Superior temporal gyrus (tissue), 1 donor: ENCODE measurements around the gene BHMT.
"Not testable (repeated sequence)": the region's sequence is repeated elsewhere in the genome, so short reads cannot be mapped to it uniquely, and the experiment has no call there.

Experiments used
- DNase-seq: peaks from one replicate; pipeline ENCODE4 v3.0.0-alpha.2; 2016; ENCODE audit errors: extremely low spot score

Gene BHMT

DNA sequence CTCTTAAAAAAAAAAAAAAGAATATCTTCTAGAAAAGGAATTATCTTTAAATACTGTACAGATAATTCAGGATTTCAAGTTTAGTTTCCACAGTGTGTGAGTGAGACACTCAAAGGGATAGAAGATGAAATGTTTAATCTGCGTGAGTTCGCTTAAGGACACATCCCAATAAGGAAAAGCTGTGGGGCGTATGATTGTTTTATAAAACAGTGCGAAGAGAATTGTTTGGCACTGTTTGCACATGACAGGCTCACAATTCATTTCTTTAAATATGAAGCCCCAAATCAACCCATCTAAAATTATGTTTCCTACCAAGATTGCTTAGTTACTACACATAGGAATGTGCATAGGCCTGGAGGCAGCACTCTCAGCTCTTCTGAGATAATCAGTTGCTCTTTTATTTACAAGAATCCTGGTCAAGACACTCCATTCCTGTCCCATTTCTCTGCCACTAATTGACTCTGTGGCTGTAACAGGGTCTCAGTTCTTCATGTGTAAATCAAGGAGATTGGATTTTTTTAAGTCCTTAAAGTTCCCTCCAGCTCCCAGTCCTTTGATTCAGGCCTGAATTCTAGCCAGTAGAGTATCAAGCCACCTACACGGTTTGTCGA lies 60.1 kb downstream of the BHMT start:
- DNase-seq, result no peak

DNA sequence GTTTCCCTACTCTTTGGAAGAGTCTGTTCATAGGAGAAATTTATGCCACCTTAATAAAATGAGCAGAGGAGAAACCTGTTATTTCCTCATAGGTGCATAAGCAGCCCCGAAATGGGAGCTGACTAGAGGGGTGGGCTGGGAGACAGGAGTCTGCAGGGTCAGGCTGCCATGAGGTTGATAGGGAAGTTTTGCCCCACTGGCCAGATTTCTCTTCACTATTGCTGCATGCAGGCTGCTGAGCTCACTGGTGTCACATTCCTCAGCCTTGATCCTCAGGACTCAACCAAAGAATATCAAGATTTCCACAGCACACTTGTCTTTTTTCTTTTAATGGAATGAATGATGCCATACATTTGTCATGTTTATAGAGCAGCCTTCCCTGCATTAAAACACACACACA lies 60.7 kb downstream of the BHMT start:
- DNase-seq, result no peak

DNA sequence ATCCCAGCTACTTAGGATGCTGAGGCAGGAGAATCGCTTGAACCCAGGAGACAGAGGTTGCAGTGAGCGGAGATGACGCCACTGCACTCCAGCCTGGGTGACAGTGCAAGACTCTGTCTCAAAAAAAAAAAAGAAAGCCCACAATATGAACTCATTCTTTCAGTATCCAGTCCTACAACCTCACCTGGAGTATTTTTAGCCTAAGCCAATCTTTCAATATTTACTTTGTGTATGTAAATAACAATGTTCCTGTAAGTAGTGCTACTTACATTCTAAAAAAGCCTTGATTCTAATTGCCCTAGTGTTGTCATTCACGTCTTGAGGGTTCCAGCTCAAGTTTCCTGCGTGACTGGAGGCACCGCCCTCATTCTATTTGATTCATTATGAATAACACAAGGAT lies 62.0 kb downstream of the BHMT start:
- no peak for DNase-seq

DNA sequence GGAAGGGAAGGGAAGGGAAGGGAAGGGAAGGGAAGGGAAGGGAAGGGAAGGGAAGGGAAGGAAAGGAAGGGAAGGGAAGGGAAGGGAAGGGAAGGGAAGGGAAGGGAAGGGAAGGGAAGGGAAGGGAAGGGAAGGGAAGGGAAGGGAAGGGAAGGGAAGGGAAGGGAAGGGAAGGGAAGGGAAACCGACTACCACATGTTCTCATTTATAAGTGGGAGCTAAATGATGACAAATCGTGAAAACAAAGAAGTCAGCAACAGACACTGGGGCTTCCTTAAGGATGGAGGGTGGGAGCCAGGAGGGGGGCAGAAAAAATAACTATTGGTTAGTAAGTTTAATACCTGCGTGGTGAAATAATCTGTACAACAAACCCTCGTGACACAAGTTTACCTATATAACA lies 68.8 kb downstream of the BHMT start:
- DNase-seq, result not testable (repeated sequence)

DNA sequence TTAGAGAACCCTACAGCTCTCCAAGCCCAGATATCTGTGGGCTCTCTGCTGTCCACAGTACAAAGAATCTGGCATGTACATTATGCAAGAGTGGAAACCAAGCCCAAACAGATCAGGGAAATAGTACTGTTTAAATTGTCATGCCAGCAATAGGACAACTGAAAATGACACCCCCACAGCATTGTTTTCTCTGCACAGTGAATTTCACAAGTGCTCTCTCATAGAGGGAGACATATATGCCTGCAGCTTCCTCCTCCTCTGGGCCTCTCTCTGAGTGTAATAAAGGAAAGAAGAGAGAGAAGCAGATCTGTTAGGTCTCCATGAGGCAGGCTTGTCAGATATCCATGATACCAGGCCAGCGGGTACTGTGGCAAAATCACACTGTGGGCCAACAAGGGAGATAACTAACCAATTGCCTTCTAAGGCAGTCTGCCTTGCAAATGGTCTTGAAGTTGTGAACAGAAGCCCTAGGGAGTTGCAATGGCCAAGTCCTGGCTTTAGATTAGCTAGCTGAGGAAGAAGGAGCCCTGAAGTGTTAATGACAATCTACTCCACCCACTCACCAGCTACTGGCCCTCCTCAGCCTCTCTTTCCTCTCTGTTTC lies 69.9 kb downstream of the BHMT start:
- DNase-seq, result no peak
